Activated CD4-positive, alpha-beta T cell treated with anti-CD3 and anti-CD28 coated beads, Interleukin-2, amount 50 U/mL, for 16 hours (primary cell): ENCODE measurements around the gene NUP93.

Experiments
- DNase-seq: peaks from one replicate; pipeline ENCODE4 v3.0.0-alpha.2; 2020

Gene NUP93

GRCh38 chr16:56744996-56745640, 15.2 kb downstream of the NUP93 start:
- DNase-seq: no peak

- DNase-seq: no peak
Observed at GRCh38 chr16:56747486-56748045, 17.6 kb downstream of the NUP93 start.

- no peak for DNase-seq
Observed at GRCh38 chr16:56748191-56748590, 18.3 kb downstream of the NUP93 start.

GRCh38 chr16:56748826-56749225, 18.9 kb downstream of the NUP93 start:
- DNase-seq: no peak

- no peak for DNase-seq
Observed at GRCh38 chr16:56749672-56750491, 20.0 kb downstream of the NUP93 start.

- DNase-seq: no peak
Observed at GRCh38 chr16:56753410-56753809, 23.5 kb downstream of the NUP93 start.

GRCh38 chr16:56755038-56755437, 25.1 kb downstream of the NUP93 start:
- no peak for DNase-seq

- no peak for DNase-seq
Observed at GRCh38 chr16:56758432-56758831, 28.5 kb downstream of the NUP93 start.

- no peak for DNase-seq
Observed at GRCh38 chr16:56758930-56759329, 29.0 kb downstream of the NUP93 start.

GRCh38 chr16:56763291-56763916, 33.5 kb downstream of the NUP93 start:
- no peak for DNase-seq

GRCh38 chr16:56764835-56765234, 34.9 kb downstream of the NUP93 start:
- DNase-seq: no peak

GRCh38 chr16:56765949-56766348, 36.0 kb downstream of the NUP93 start:
- no peak for DNase-seq

- no peak for DNase-seq
Observed at GRCh38 chr16:56767024-56767423, 37.1 kb downstream of the NUP93 start.

GRCh38 chr16:56769677-56770076, 39.7 kb downstream of the NUP93 start:
- no peak for DNase-seq

- DNase-seq: no peak
Observed at GRCh38 chr16:56771558-56772279, 41.8 kb downstream of the NUP93 start.

- DNase-seq: no peak
Observed at GRCh38 chr16:56773532-56773931, 43.6 kb downstream of the NUP93 start.

- DNase-seq: no peak
Observed at GRCh38 chr16:56774016-56774680, 44.2 kb downstream of the NUP93 start.

GRCh38 chr16:56775162-56775561, 45.2 kb downstream of the NUP93 start:
- DNase-seq: no peak

- no peak for DNase-seq
Observed at GRCh38 chr16:56776562-56776961, 46.6 kb downstream of the NUP93 start.

- no peak for DNase-seq
Observed at GRCh38 chr16:56777001-56777400, 47.1 kb downstream of the NUP93 start.

- DNase-seq: no peak
Observed at GRCh38 chr16:56777482-56777881, 47.6 kb downstream of the NUP93 start.

GRCh38 chr16:56779906-56780305, 50.0 kb downstream of the NUP93 start:
- DNase-seq: no peak
